HuH-7 (cell line): ENCODE data around the gene OR13J1.

Source experiments
- DNase-seq: peaks from one replicate; pipeline ENCODE4 v3.0.0; 2011; ENCODE audit warnings: low spot score

The OR13J1 gene

DNA sequence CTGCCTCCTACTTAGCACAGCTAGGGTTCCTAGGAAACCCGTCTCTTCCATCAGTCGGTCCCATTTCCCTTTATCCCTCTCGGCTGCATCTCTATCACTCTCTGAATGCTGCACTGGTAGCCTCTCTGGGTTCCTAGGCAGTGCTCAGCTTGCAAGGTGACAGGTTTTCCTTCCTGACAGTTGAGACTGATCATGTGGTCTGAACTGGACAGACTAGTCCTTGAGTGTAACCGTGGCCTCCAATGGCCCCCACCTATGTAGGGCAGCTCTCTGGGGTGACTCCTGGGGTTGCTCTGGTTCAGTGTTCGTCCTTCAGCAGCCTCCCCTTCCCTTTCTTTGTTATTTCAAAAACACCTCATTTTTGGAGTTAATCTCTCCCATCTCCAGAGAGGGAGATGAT lies 37.4 kb downstream of the OR13J1 start:
- no peak for DNase-seq

DNA sequence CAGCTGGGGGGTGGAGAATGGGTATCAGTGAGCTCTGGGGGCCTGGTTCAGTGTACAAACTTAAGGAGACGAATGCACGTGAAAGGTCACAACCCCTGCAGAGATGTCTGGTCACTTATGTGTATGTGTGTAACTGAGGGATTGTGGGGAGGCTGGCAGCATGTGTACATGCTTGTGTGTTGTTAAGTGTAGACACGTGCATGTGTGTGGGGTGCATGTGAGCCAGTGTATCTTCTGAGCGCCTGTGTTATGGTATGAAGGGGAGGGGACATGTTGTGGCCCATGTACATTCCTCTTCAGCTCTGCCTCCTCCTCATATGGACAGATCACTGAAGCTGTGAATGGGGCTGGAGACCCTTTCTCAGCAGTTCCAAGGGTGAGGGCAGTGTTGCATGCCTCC lies 39.2 kb downstream of the OR13J1 start:
- DNase-seq = no peak

DNA sequence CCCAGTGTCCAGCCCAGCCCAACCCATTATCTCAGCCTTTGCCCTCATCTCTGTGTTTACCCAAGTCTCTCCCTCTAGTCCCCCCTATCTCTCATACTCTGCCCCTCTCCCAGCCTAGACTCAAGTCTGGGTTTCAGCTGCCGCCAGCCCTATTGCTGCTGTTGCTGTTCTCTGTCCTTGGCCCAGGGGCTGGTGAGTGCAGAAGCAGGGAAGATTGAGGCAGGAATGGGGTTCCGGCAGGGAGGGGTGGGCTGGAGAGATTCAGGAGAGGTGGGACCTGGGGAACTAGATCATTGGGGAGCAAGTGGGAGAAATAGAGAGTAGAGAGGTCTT lies 40.5 kb downstream of the OR13J1 start:
- no peak for DNase-seq

DNA sequence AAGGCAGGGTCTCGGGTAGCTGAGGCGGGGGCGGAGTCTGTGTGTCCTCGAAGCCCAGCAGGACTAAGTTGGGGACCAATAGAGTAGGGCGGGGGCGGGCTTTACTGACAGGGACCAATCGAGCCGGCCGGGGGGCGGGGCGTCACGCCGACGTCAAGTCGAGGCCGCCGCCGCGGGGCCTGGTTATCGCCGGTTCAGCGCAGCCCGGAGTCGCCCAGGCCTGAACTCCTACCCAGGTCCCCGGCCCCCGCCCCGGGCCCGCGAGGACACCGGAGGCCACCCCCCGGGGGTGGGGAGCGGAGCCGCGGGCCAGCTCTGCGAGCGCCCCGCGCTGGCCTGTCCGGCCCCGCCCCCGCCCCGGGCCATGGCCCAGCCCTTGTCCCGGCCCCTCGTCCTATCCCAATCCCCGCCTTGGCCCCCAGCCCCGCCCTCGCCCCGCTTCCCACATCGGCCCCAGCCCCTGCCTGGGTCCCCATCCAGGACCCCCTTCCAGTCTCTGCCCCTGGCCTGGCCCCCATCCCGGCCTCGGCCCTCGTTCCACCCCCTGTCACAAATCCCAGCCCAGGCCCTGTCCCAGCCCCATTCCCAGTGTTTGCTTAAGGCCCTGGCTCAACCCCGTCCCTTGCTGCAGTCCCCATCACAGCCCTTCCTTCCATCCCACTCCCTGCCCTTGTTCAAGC lies 41.0 kb downstream of the OR13J1 start, which contains the start of gene TMEM8B:
TSS of gene TMEM8B (plus strand) at position 145 of the 680 bp plus-strand sequence. CDS start at position 365, 220 bp downstream.
- DNase-seq = peak; percentile 95

DNA sequence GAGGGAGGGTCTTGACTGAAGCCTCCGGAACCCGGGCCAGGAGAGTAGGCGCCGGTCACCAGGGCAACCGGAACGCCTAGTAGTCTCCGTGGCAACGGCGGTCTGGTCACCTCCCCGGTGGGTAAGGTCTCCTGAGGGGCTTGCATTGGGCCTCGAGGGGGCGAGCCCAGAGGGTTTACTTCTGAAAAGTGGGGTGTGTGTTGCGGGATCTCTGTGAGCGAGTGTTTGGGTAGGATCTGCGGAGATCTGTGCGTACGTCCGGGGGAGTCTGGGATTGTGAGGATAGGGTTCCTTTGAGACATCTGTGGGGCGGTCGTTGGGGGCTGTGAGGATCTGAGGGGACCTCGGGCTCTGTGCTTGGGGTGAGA lies 41.5 kb downstream of the OR13J1 start, which contains the start of gene FAM221B:
TSS of gene FAM221B (minus strand) at position 17 of the 368 bp plus-strand sequence. CDS start 2,571 bp downstream, outside the sequence.
- no peak for DNase-seq

DNA sequence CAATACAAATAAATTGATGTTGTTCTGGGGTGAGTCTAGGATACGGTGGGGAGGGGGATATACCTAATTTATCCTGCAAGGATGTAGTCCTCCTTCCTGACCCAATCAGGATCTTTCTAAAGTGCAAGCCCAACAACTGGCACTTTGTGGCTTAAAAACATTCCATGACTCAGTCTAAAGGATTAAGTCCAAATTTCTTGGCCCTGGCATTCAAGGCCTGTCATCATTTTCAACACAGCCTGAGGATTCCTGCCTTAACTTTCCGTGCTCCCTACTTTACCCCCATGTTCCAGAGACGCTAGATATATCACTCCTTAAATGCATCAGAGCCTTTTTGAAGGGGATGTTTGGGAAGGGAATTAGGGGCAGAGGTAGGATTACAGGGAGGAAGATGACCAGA lies 42.7 kb downstream of the OR13J1 start:
- no peak for DNase-seq

DNA sequence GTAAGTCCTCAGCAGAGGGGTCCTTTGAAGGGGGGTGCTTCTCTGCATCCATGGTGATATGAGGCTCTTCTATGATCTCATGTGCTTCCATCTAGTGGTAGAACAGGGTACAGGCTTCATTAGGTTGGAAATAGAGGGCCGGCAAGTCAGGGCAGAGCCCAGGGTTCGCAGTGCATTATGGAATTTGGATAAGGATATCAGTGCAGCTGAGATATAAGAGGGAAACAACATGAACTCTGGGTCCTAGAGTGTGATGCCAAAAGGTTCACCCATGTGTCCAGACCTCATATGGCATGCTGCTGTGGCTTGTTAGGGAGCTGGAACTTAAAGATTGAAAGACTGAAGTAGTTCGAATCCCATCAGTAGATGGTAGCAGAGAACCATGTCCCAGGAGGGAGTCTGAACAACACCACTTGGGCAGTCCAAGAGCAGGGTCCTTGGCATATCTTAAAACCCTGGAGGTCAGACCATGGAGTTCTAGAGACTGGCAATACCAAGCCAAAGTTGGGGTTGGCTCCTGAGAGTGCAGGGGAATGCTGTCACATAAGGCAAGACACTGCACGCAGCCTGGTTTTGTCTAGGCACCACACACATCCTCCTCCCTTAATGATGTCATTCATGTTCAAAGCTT lies 44.0 kb downstream of the OR13J1 start:
- peak; percentile 58 for DNase-seq

DNA sequence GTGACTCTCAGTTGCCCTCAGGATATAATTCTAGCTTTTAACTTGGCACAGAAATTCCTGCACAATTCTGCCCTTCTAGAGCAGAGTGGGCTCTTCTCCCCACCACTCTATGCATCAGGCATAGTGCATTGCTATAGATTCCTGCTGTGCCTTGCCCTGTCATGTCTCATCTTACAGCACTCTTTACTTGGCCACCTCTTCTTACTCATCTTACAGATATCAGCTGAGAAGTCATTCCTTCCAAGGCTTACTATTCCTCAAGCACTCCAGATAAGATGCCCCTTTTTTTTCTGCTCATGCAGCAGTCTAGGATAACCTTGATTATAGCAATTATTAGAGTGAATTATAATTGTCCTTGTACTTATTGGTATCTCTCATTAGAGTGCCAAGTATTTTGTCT lies 47.3 kb downstream of the OR13J1 start:
- DNase-seq = no peak

DNA sequence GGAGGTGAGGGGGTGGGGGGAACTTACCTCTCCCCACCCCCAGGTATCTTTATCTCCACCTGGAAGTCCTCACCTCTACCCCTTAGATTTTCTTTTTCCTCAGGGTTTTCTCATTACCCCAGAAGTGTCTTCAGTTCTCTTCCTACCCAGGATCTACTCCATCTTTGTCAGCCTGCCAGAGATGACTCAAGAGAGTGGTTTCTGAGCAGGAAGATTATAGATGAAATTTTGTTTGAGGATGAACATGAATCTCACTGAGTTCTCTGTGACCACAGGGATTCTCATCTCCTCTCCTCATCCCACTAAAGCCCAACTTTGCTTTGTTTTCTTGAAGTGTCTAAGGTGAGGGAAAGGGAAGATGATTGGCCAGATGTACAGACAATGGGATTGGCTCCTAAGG lies 50.1 kb downstream of the OR13J1 start:
- DNase-seq = no peak
